GM23338 (cell line): ENCODE data around the gene COBL. TPM values are rescaled to one million over a fixed set of nuclear protein-coding genes. Genes with fewer than 3 reads are reported as not detected.

ENCODE experiments used
- CREB1 ChIP-seq: fragments of 250-450 bp; sonication (Bioruptor Pico); IDR thresholded peaks from 2 replicates; pipeline ENCODE4 v1.5.0; 2020; ENCODE audit warnings: low read depth, mild to moderate bottlenecking, moderate library complexity
- ETS1 ChIP-seq: IDR thresholded peaks from 2 replicates; pipeline ENCODE4 v1.6.1; 2016; ENCODE audit warnings: antibody characterized with exemption
- EZH2 ChIP-seq: fragments of 200-600 bp; sonication (generic); IDR thresholded peaks from one replicate; pipeline ENCODE4 v1.8.0; 2017; ENCODE audit warnings: antibody characterized with exemption, mild to moderate bottlenecking, low read depth; ENCODE audit not compliant: unreplicated experiment
- EZH2phosphoT487 ChIP-seq: fragments of 200-600 bp; sonication (generic); IDR thresholded peaks from one replicate; pipeline ENCODE4 v1.8.1; 2018; ENCODE audit warnings: antibody characterized with exemption; ENCODE audit not compliant: unreplicated experiment
- JUNB ChIP-seq: IDR thresholded peaks from one replicate; pipeline ENCODE4 v1.6.1; 2016; ENCODE audit warnings: antibody characterized with exemption; ENCODE audit not compliant: unreplicated experiment
- POLR2AphosphoS5 ChIP-seq: IDR thresholded peaks from 2 replicates; pipeline ENCODE4 v1.6.1; 2016; ENCODE audit warnings: antibody characterized with exemption, low read depth
- REST ChIP-seq: IDR thresholded peaks from one replicate; pipeline ENCODE4 v1.6.1; 2018; ENCODE audit warnings: antibody characterized with exemption; ENCODE audit not compliant: unreplicated experiment
- ZNF114 ChIP-seq: fragments of 250-450 bp; sonication (Bioruptor Pico); IDR thresholded peaks from 2 replicates; pipeline ENCODE4 v1.5.0; 2020; ENCODE audit warnings: mild to moderate bottlenecking, moderate library complexity
- ZNF462 ChIP-seq: fragments of 250-450 bp; sonication (Bioruptor Pico); IDR thresholded peaks from 2 replicates; pipeline ENCODE4 v1.5.0; 2020; ENCODE audit warnings: mild to moderate bottlenecking, moderate library complexity
- polyA plus RNA-seq: library from polyadenylated mRNA; unstranded; fragments of >200 nt; fragmentation: Nextera tagmentation; extraction: Ambion mirVana; gene quantifications from 2 replicates; pipeline ENCODE4 v1.2.1, GENCODE V29; 2016
- total RNA-seq: library from RNA; depleted of rRNA; stranded (reverse); fragments of >200 nt; shearing (Covaris generic); gene quantifications from 2 replicates; pipeline ENCODE4 v1.2.3, GENCODE V29; 2014

COBL gene
- total and polyA plus RNA-seq, 2 experiments from 2014 or later: 18.3 to 51.9 TPM

GRCh38 chr7:51124321-51124720, 192.3 kb downstream of the COBL start (continued):
- TF ChIP-seq ZNF462 (CRISPR knock-in tag) (no peak), POLR2AphosphoS5 (no peak), EZH2 (no peak), CREB1 (CRISPR knock-in tag) (no peak), JUNB (no peak), EZH2phosphoT487 (no peak), REST (no peak), ZNF114 (CRISPR knock-in tag) (no peak), ETS1 (no peak)
